GM18951 (cell line): Measurements from ENCODE around the gene HADHA.
"Not testable (repeated sequence)": the region's sequence is repeated elsewhere in the genome, so short reads cannot be mapped to it uniquely, and the experiment has no call there.

ENCODE experiments used
- POLR2A ChIP-seq: IDR thresholded peaks from 4 replicates; pipeline ENCODE4 v1.6.1; 2011; ENCODE audit warnings: mild to moderate bottlenecking; ENCODE audit not compliant: insufficient read length, insufficient read depth; ENCODE audit errors: extremely low read depth
- in situ Hi-C: fragments of 300-500 bp; cut with MboI; formaldehyde crosslinking; loops from one replicate; pipeline ENCODE4 v1.12.0; 2022; ENCODE audit warnings: low sequenced_read_pairs, mixed read lengths, inconsistent platforms; ENCODE audit not compliant: unreplicated experiment

HADHA gene

DNA sequence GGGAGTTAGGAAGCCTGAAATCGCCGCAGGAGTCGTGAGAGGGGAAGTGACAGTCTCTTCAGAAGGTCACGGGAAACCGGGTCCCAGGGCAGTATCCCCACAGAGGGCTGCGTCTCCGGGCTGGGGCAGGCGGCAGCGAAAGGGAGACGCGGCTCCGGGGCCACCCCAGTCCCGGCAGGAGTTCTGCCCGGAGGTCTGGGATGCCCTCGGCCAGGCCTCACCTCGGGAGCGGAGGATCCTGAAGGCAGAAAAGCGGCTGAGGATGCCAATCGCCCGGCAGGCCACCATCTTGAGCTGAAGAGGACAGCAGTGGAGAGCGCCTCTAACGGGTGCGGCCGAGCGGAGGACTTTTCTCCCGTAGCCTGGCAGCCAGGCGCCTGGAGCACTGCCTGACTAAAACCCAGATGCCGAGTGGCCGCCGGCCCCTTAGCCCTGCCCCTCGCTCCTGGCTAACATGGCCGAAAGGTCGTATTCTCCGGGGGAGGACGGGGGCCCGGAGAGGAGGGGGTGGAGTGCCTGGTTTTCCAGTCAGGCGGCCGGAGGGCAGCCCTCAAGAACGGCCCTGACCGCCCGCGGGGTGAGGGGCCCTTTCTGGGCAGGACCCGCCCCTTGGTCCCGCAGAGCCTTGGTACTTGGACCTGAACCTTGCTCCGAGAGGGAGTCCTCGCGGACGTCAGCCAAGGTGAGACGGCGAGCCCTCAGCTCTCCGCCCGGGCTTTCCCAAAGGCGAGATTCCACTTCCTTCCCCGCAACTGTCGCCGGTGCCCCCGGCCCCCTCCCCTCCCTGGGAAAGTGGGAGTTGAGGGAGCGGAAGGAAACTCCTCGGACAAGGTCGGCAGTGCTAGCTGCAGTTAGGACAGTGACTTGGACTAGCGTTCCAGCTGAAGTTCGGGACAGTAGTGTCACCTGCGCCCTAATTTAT, at the start of gene HADHA, which contains the start of gene HADHB:
TSS of gene HADHA (minus strand) at position 324 of the 922 bp plus-strand sequence. CDS start at position 288, 36 bp downstream.
TSS of gene HADHB (plus strand) at position 631 of the 922 bp plus-strand sequence. CDS start 9,316 bp downstream, outside the sequence.
- in situ Hi-C loops, result no loop called here
- peak; percentile 87 for TF ChIP-seq POLR2A

DNA sequence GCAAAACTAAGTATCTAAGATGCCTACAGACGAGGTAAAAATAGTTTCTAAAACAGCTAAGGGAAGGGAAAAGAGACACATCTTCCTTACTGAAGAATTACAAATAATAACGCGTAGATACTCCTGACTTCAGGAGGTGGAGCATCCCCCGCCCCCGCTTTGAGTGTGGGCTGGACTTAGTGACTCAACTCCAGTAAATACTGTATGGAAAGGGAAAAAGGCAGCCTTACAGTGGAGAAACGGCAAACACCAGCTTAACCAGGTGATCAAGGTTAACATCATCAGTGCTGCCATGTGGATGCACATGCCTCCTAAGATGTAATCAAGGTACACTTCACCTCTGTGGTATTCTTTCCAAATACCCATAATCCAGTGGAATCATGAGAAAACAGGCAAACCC, 48.2 kb upstream of the HADHA start:
- in situ Hi-C loops, result no loop called here
- TF ChIP-seq POLR2A, result no peak

DNA sequence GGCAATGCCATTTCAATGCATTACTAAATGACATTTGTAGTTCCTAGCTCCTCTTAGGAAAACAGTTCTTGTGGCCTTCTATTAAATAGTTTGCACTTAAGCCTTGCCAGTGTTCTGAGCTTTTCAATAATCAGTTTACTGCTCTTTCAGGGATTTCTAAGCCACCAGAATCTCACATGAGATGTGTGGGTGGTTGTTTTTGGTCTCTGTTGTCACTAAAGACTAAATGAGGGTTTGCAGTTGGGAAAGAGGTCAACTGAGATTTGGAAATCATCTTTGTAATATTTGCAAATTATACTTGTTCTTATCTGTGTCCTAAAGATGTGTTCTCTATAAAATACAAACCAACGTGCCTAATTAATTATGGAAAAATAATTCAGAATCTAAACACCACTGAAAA, 45.6 kb upstream of the HADHA start:
- no peak for TF ChIP-seq POLR2A
- in situ Hi-C loops, result no loop called here

DNA sequence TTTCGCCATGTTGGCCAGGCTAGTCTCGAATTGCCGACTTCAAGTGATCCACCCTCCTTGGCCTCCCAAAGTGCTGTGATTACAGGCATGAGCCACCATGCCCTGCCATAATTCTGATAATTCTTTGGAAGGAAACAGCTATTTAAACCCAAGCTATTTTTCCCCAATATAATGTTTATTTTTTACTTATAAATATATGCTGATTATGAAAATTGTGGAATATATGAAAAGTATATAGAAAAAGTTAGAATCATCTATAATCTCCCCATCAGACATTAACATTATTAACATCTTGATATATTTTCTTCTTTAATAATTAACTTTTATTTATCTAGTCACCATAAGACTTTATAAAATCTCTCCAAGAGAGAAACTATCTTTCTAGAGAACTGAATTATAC, 41.5 kb upstream of the HADHA start:
- in situ Hi-C loops, result no loop called here
- TF ChIP-seq POLR2A, result no peak

DNA sequence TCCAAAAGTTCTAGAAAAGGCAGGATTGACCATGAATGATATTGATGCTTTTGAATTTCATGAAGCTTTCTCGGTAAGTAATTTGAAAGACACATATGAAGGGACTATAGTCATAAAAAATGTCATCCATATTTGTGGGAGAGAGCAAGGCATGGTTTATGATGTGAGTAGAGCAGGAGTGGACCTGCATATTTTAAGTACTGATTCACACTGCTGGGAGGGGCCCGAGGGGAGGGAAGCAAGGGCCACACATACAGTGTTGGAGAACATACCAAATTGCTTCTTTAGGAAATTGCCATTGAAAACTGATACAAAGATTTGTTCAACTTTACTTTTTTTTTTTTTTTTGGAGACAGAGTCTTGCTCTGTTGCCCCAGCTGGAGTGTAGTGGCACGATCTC, 39.7 kb upstream of the HADHA start:
- TF ChIP-seq POLR2A, result no peak
- in situ Hi-C loops, result no loop called here

DNA sequence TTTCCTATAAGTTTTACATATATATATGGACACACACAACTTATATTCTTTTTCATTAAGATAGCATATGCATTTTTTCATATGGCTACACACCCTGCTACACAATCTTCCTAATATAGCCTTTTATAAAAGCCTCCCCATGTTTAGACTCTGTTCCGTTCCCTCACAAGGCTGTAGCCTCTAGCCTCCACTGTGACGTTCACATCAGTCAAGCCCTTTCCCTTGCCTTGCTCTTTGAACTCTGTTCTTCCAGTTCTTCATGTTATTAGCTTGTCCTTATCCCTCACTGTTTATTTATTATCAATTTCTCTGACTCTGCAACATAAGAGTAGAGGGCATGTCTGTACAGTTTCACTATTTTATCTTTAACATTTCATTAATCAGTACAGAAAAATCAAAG, 39.2 kb upstream of the HADHA start:
- no peak for TF ChIP-seq POLR2A
- in situ Hi-C loops, result no loop called here

DNA sequence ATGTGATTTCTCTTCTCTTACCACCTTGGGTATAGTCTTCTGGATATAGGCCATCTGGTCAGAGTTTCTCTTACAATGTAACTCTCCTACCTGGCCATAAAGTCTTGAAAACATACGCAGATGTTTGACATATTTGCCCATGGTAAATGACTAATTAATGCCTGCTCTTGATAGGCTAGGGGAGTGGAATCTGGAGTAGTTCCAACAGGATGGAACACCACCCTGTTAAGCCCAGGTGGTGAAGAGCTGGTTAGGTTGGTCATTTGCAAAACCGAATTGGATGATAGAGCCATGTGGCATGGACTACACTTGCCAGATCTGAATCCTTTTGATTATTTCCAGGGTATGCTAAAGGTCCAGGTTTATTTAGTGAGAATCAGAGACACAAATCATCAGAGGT, 36.8 kb upstream of the HADHA start:
- no peak for TF ChIP-seq POLR2A
- in situ Hi-C loops, result no loop called here

DNA sequence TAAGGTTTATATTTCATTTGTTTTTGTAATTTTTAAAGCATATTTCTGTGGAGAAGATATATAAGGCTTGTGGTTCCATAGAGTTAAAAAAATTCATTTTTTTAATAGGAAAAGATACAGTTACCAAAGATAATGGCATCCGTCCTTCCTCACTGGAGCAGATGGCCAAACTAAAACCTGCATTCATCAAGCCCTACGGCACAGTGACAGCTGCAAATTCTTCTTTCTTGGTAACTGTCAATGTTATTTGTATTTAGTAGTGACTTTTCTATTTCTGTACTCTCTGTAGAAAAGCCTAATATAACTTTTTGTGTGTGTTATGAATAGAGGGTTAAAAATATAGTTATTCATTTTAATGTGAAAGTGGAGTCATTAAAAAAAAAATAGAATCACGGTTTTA, 35.5 kb upstream of the HADHA start:
- in situ Hi-C loops, result no loop called here

DNA sequence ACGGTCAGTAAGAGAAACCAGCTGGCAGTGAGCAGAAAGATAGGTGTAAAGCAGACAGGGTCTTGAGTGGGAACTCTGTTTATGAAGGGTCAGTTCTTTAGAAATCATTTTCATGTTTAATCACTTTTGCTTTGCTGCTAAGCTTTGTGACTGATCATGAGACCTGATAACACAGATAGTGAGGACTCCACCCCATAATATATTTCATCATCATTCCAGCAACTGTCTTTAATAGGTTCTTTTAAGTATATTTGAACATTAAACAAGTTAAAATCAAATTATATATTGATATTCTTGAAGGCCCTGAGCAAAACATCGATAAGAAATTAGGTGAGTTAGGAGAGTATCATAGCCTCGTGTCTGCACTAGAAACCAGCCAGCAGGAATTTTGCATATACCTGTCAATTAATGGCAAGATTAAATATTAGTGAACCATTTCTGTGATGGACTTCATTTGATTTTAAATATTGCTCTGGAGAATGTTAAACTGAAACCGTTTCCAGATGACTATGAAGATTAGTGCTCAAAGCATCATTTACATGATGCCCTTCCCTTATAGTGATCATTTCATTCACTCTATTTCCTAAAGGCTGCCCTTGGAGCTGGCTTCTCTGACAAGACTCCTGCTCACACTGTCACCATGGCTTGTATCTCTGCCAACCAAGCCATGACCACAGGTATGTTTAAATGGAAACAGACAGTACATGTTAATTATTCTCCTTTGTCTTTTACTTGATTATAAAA, 32.2 kb upstream of the HADHA start:
- no peak for TF ChIP-seq POLR2A
- in situ Hi-C loops, result no loop called here

More for the DNA sequence above, 35.5 kb upstream of the HADHA start:
- no peak for TF ChIP-seq POLR2A

DNA sequence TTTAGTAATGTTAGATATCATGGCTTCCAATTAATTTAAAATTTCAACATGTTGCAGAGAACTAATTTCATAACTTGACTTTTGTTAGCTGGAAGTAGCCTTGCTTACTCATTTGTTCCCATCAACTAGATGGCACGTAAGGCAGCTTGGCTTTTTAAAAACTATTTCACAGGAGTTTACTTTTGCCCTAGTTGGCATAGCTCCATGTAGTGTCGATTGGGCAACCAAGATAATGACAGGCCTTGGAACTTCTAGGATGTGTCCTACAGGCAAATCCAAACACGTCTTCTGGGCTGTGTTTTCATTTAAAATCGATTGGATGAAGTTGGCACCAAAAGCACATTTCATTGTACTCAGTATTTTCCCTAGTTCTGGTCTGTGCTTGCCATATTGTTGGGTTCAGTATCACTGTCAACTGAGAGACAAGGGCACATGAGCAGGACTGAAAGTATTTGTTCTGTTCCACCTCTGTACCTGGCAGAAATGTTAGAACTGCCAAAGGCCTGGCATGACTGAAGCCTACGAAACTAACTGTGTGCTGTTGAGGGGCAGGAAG, 29.7 kb upstream of the HADHA start:
- in situ Hi-C loops, result no loop called here
- no peak for TF ChIP-seq POLR2A

DNA sequence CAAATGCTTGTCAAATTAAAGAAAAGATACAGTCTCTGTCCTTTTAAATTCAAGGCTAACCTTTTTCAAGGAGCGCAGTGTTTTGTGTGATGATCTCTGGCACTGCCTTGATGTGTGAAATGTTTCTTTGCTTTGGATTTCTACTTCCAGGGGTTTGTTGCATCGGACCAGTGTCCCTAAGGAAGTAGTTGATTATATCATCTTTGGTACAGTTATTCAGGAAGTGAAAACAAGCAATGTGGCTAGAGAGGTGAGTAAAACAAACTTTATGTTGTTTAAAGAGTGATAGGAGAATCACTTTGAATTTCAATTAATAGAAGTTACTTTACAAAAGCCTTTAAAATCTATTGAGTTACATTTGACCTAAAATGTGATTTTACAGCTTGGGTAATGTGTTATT, 29.1 kb upstream of the HADHA start:
- in situ Hi-C loops, result no loop called here
- no peak for TF ChIP-seq POLR2A

DNA sequence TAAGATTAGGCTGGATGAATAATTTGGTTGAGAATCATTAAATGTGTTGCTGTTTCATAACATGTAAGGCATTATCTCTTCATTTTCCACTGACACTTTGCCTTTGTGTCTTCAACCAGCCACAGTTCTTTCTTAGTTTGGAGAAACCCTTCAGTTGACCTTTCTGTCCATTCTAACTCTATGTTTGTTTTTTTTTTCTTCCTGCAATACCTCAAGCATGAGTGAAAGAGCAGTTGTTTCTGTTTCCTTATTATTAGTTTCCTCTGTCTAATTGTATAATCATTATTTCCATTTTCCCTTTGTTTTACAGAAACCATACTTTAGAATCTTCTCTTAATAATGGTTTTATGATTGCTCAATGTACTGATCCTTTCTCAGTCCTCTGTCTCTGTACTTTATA, 25.9 kb upstream of the HADHA start:
- TF ChIP-seq POLR2A, result no peak
- in situ Hi-C loops, result no loop called here

DNA sequence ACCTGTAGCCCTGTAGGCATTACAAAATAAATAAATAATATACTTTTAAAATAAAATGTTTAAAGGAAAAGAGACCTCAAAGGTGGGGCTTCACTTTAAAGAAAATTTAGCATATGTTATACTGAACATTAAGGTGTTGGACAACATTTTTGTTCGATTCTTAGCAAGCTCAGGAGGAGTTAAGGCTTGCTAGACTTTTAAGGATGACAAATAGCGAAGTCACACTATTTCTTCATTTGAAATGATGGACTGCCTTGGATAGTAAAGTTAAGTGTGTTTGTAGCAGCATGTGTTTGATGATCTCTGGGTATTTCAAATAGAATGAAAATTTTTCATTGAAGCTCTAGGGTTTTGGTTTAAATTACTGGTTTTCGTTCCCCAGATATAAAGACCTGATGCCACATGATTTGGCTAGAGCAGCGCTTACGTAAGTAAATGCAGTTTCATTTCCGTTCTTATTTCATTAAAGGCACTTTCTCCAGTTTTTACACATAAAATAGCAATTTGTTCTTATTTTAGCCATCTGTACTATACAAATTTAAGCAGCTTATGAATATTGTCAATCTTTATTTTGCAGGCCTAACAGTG, 25.2 kb upstream of the HADHA start:
- in situ Hi-C loops, result no loop called here
- TF ChIP-seq POLR2A, result no peak

DNA sequence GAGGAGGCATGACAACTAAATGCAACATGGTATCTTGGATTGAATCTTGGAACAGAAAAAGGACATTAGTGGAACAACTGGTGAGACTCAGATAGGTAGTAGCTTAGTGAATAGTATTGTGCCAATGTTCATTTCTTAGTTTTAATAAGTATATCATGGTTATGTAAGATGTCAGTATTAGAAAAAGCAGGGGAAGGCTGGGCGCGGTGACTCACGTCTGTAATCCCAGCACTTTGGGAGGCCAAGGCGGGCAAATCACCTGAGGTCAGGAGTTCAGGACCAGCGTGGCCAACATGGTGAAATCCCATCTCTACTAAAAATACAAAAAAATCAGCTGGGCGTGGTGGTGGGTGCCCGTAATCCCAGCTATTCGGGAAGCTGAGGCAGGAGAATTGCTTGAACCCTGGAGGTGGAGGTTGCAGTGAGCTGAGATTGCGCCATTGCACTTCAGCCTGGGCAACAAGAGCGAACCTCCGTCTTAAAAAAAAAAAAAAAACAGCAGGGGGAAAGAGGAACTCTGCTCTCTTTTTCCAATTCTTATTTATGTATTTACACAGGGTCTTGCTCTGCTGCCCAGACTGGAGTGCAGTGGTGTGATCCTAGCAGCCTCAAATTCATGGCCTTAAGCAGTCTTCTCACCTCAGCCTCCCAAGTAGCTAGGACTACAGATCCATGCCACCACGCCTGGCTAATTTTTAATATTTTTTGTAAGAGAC, 24.4 kb upstream of the HADHA start:
- in situ Hi-C loops, result not testable (repeated sequence)
